DOHH2 (cell line): ENCODE results near the gene SLBP.

ENCODE experiments used
- EZH2phosphoT487 ChIP-seq: fragments of 200-600 bp; sonication (generic); IDR thresholded peaks from 2 replicates; pipeline ENCODE4 v1.6.1; 2017; ENCODE audit warnings: borderline replicate concordance, mild to moderate bottlenecking, antibody characterized with exemption, low read length, moderate library complexity, mixed read lengths
- TF ChIP-seq, protein P1 (sequence below): fragments of 200-600 bp; sonication (generic); IDR thresholded peaks from one replicate; pipeline ENCODE4 v1.5.1; 2014; ENCODE audit warnings: antibody characterized with exemption, mild to moderate bottlenecking, low read depth, low read length; ENCODE audit not compliant: poor library complexity, severe bottlenecking

GRCh38 chr4:1644891-1645657, 67.0 kb downstream of the SLBP start:
- TF ChIP-seq, protein P1, sequence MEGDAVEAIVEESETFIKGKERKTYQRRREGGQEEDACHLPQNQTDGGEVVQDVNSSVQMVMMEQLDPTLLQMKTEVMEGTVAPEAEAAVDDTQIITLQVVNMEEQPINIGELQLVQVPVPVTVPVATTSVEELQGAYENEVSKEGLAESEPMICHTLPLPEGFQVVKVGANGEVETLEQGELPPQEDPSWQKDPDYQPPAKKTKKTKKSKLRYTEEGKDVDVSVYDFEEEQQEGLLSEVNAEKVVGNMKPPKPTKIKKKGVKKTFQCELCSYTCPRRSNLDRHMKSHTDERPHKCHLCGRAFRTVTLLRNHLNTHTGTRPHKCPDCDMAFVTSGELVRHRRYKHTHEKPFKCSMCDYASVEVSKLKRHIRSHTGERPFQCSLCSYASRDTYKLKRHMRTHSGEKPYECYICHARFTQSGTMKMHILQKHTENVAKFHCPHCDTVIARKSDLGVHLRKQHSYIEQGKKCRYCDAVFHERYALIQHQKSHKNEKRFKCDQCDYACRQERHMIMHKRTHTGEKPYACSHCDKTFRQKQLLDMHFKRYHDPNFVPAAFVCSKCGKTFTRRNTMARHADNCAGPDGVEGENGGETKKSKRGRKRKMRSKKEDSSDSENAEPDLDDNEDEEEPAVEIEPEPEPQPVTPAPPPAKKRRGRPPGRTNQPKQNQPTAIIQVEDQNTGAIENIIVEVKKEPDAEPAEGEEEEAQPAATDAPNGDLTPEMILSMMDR = no peak
- TF ChIP-seq EZH2phosphoT487 = no peak
